Loucy (cell line): ENCODE measurements around the gene ABLIM1.

Experiments
- H2AFZ ChIP-seq: fragments of 200-600 bp; sonication (generic); 2 replicates; pipeline ENCODE4 v1.6.0; 2016; ENCODE audit warnings: antibody characterized with exemption, mild to moderate bottlenecking, low read length, moderate library complexity
- H3F3A ChIP-seq: fragments of 200-600 bp; 2 replicates; pipeline ENCODE4 v1.6.0; 2016; ENCODE audit warnings: antibody characterized with exemption, low read depth, mild to moderate bottlenecking
- H3K27me3 ChIP-seq: fragments of 200-600 bp; sonication (generic); 2 replicates; pipeline ENCODE4 v1.6.1; 2014; ENCODE audit warnings: low read length, mild to moderate bottlenecking; ENCODE audit not compliant: insufficient read depth, poor library complexity, severe bottlenecking
- H3K36me3 ChIP-seq: fragments of 200-600 bp; sonication (generic); 2 replicates; pipeline ENCODE4 v1.6.1; 2016; ENCODE audit warnings: low read length; ENCODE audit not compliant: insufficient read depth
- H3K4me1 ChIP-seq: fragments of 200-600 bp; sonication (generic); 2 replicates; pipeline ENCODE4 v1.5.1; 2014; ENCODE audit warnings: low read length, mild to moderate bottlenecking; ENCODE audit not compliant: insufficient read depth, poor library complexity, severe bottlenecking
- H3K4me2 ChIP-seq: fragments of 200-600 bp; sonication (generic); 2 replicates; pipeline ENCODE4 v1.6.0; 2014; ENCODE audit warnings: antibody characterized with exemption, low read length, low read depth, mild to moderate bottlenecking; ENCODE audit not compliant: poor library complexity, severe bottlenecking
- H3K4me3 ChIP-seq: fragments of 200-600 bp; sonication (generic); 2 replicates; pipeline ENCODE4 v1.5.1; 2014; ENCODE audit warnings: low read length, mild to moderate bottlenecking, mixed read lengths; ENCODE audit not compliant: poor library complexity, severe bottlenecking
- H3K79me2 ChIP-seq: fragments of 200-600 bp; sonication (generic); 2 replicates; pipeline ENCODE4 v1.6.1; 2014; ENCODE audit warnings: low read length; ENCODE audit not compliant: insufficient read depth
- H3K9ac ChIP-seq: fragments of 200-600 bp; sonication (generic); 2 replicates; pipeline ENCODE4 v1.6.0; 2014; ENCODE audit warnings: mild to moderate bottlenecking, low read depth, low read length, moderate library complexity; ENCODE audit not compliant: poor library complexity, severe bottlenecking
- H3K9me2 ChIP-seq: fragments of 200-600 bp; sonication (generic); replicated peaks from 2 replicates; pipeline ENCODE4 v1.6.1; 2016; ENCODE audit warnings: low read depth, low read length, mixed read lengths
- H3K9me3 ChIP-seq: fragments of 200-600 bp; sonication (generic); 2 replicates; pipeline ENCODE4 v1.6.1; 2014; ENCODE audit warnings: mild to moderate bottlenecking, antibody characterized with exemption, low read length, low read depth; ENCODE audit not compliant: insufficient read depth
- H4K20me1 ChIP-seq: fragments of 200-600 bp; sonication (generic); 2 replicates; pipeline ENCODE4 v1.6.0; 2014; ENCODE audit warnings: antibody characterized with exemption, low read length, mild to moderate bottlenecking; ENCODE audit not compliant: insufficient read depth, poor library complexity, severe bottlenecking
- CTCF ChIP-seq: fragments of 200-600 bp; sonication (generic); conservative IDR thresholded peaks from 2 replicates; pipeline ENCODE4 v1.5.1; 2014; ENCODE audit warnings: mild to moderate bottlenecking, antibody characterized with exemption, low read length
- EZH2phosphoT487 ChIP-seq: fragments of 200-600 bp; IDR thresholded peaks from 2 replicates; pipeline ENCODE4 v1.6.1; 2018; ENCODE audit warnings: antibody characterized with exemption, mild to moderate bottlenecking, moderate library complexity, borderline replicate concordance

Gene ABLIM1

GRCh38 chr10:114548662-114549061, 109.4 kb downstream of the ABLIM1 start:
- Histone ChIP-seq H3K9me2 (no peaks in the 10 kb centered on the region), H3K9ac (no peak overlapping the region), H3K9me3 (no peaks in the 10 kb centered on the region), H4K20me1 (peaks cover 3% of the 10 kb centered on the region), H3K36me3 (peaks cover 39% of the 10 kb centered on the region), H3F3A (peaks cover 8% of the 10 kb centered on the region), H3K4me2 (no peak overlapping the region), H3K4me1 (peaks cover 21% of the 10 kb centered on the region), H3K27me3 (no peaks in the 10 kb centered on the region), H3K79me2 (peaks cover 7% of the 10 kb centered on the region; the same call in 1 of the 2 replicates), H2AFZ (no peak overlapping the region), H3K4me3 (no peak overlapping the region)
- no peak for TF ChIP-seq EZH2phosphoT487
- peak; percentile 44; the same call in 1 of the 2 replicates for TF ChIP-seq CTCF

GRCh38 chr10:114547514-114547913, 110.6 kb downstream of the ABLIM1 start:
- Histone ChIP-seq H3K4me2 (no peak overlapping the region), H4K20me1 (peaks cover 3% of the 10 kb centered on the region), H2AFZ (no peak overlapping the region), H3K79me2 (peaks cover 18% of the 10 kb centered on the region), H3K4me1 (peaks cover 32% of the 10 kb centered on the region), H3K9me3 (no peaks in the 10 kb centered on the region), H3K36me3 (peaks cover 50% of the 10 kb centered on the region), H3K27me3 (no peaks in the 10 kb centered on the region), H3K9ac (no peak overlapping the region), H3K4me3 (no peak overlapping the region), H3F3A (peaks cover 9% of the 10 kb centered on the region), H3K9me2 (no peaks in the 10 kb centered on the region)
- no peak for TF ChIP-seq EZH2phosphoT487
- TF ChIP-seq CTCF = no peak

GRCh38 chr10:114547056-114547455, 111.0 kb downstream of the ABLIM1 start:
- H3K9me2 ChIP-seq = no peaks in the 10 kb centered on the region
- H3K9me3 ChIP-seq = no peaks in the 10 kb centered on the region
- no peak overlapping the region for H2AFZ ChIP-seq
- H3K4me1 ChIP-seq = peaks cover 36% of the 10 kb centered on the region
- H4K20me1 ChIP-seq = peaks cover 3% of the 10 kb centered on the region
- H3K9ac ChIP-seq = no peak overlapping the region
- no peak overlapping the region for H3K4me2 ChIP-seq
- peaks cover 51% of the 10 kb centered on the region for H3K36me3 ChIP-seq
- no peak overlapping the region for H3K4me3 ChIP-seq
- TF ChIP-seq CTCF = no peak
- TF ChIP-seq EZH2phosphoT487 = no peak
- peaks cover 19% of the 10 kb centered on the region for H3K79me2 ChIP-seq
- no peaks in the 10 kb centered on the region for H3K27me3 ChIP-seq
- H3F3A ChIP-seq = peaks cover 9% of the 10 kb centered on the region
